ENCODE data around the gene TYMS. TPM values are rescaled to one million over a fixed set of nuclear protein-coding genes. Genes with fewer than 3 reads are reported as not detected.
A peak's percentile ranks its signal among the peaks of the same experiment; 100 is the strongest.

TYMS gene
- total and polyA plus RNA-seq, 2 donors from 2014 or later = 6.0 to 10.2 TPM

DNA sequence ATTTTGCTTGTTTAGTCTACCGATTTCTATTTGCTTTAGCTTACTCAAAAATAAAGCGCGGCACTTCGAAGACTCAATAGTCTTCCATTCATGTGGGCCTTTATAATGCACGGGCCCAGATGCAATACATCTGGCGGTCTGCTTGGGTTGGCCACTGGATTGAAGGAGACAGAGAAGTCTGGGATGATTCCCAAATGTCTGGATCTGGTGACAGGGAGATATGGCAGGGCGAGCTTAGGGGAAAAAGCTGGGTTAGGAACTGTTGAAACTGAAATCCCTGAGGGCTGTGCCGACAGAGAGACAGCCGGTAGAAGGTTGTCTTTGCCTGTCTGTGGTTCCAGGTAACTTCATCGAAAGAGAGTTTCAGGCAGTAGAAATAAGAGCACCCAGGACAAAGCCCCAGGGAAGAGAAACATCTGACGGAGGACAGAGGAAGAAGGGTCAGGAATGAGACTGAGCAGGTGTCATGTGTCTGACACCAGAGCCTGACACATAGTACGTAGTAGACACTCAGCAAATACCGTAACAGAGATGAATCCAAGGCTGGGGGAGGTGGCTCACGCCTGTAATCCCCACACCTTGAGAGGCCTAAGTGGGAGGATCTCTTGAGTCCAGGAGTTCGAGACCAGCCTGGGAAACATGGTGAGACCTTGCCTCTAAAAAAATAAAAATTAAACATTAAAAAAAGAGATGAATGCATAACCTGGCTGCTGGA lies 47.1 kb upstream of the TYMS start:
- DNase-seq = peak in 1 of 5 donors; percentile 70
- H3K27me3 ChIP-seq (ENCODE audit: control insufficient read depth, insufficient read depth, low read length) = no peaks in the 10 kb centered on the region
- H3K36me3 ChIP-seq (ENCODE audit: control insufficient read depth in 2 of 3, insufficient read depth in 3 of 3, low read length in 3 of 3) = no peaks in the 10 kb centered on the region
- TF ChIP-seq, protein P1, sequence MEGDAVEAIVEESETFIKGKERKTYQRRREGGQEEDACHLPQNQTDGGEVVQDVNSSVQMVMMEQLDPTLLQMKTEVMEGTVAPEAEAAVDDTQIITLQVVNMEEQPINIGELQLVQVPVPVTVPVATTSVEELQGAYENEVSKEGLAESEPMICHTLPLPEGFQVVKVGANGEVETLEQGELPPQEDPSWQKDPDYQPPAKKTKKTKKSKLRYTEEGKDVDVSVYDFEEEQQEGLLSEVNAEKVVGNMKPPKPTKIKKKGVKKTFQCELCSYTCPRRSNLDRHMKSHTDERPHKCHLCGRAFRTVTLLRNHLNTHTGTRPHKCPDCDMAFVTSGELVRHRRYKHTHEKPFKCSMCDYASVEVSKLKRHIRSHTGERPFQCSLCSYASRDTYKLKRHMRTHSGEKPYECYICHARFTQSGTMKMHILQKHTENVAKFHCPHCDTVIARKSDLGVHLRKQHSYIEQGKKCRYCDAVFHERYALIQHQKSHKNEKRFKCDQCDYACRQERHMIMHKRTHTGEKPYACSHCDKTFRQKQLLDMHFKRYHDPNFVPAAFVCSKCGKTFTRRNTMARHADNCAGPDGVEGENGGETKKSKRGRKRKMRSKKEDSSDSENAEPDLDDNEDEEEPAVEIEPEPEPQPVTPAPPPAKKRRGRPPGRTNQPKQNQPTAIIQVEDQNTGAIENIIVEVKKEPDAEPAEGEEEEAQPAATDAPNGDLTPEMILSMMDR (IDR thresholded peaks at IDR 0.05; ENCODE audit: borderline replicate concordance, extremely low read depth, insufficient read depth) = no peak
- FAIRE-seq = no peak
- H3K9me3 ChIP-seq (ENCODE audit: control insufficient read depth in 2 of 3, insufficient read depth in 1 of 3, low read length in 3 of 3) = no peaks in the 10 kb centered on the region
- intact Hi-C loops (cut with DNase I) = no loop called here
- no peaks in the 10 kb centered on the region for H3K4me1 ChIP-seq (ENCODE audit: control insufficient read depth in 2 of 3, insufficient read depth in 2 of 3, low read depth in 1 of 3, low read length in 3 of 3)
- no peak overlapping the region for H3K4me3 ChIP-seq (ENCODE audit: low read length in 3 of 3)
- no peak overlapping the region for H3K9ac ChIP-seq (ENCODE audit: low read length in 3 of 3)
- H3K27ac ChIP-seq (ENCODE audit: low read depth in 2 of 2, low read length in 2 of 2) = no peak overlapping the region

DNA sequence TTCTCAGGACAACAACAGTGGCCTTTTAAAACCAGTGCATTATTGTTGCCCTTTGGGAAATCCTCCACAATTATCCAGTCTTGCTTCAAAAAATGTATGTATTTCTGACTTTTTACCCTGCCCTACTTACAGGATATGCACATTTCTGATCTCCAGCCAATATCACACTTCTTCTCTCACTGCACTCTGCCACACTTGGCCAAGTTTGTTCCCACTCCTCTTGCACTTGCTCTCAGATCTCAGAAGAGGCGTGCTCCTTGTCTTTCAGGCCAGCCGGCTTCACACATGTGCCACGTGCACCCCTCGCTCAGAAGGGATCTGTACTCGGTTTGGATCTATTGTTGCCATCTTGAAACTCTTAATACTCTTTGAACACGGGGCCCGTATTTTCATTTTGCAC lies 45.3 kb upstream of the TYMS start:
- no peak for FAIRE-seq
- DNase-seq = no peak
- no peaks in the 10 kb centered on the region for H3K4me1 ChIP-seq (ENCODE audit: control insufficient read depth in 2 of 3, insufficient read depth in 2 of 3, low read depth in 1 of 3, low read length in 3 of 3)
- no peaks in the 10 kb centered on the region for H3K27me3 ChIP-seq (ENCODE audit: control insufficient read depth, insufficient read depth, low read length)
- H3K9ac ChIP-seq (ENCODE audit: low read length in 3 of 3) = no peak overlapping the region
- no peaks in the 10 kb centered on the region for H3K36me3 ChIP-seq (ENCODE audit: control insufficient read depth in 2 of 3, insufficient read depth in 3 of 3, low read length in 3 of 3)
- H3K9me3 ChIP-seq (ENCODE audit: control insufficient read depth in 2 of 3, insufficient read depth in 1 of 3, low read length in 3 of 3) = no peaks in the 10 kb centered on the region
- no peak overlapping the region for H3K27ac ChIP-seq (ENCODE audit: low read depth in 2 of 2, low read length in 2 of 2)
- intact Hi-C loops (cut with DNase I) = no loop called here
- TF ChIP-seq, protein P1 (IDR thresholded peaks at IDR 0.05; ENCODE audit: borderline replicate concordance, extremely low read depth, insufficient read depth) = no peak
- no peak overlapping the region for H3K4me3 ChIP-seq (ENCODE audit: low read length in 3 of 3)

DNA sequence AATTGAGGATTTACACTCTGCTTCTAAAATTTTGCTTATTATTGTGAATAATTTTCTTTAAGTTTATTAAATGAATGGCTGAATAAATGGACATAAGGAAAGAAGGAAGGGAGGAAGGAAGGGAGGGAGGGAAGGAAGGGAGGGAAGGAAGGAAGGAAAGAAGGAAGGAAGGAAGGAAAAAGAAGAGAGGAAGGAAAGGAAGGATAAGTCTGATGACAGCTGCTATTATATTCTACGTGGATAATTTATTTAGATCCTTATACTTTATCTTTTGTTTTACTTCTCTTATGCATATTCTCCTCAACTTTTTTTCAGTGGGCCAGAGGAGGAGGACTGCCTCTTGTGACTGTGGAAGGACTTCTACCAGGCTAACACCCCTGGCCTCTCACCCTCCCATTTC lies 43.3 kb upstream of the TYMS start:
- Histone ChIP-seq H3K27me3 (ENCODE audit: control insufficient read depth, insufficient read depth, low read length) (no peaks in the 10 kb centered on the region), H3K27ac (ENCODE audit: low read depth in 2 of 2, low read length in 2 of 2) (no peak overlapping the region), H3K36me3 (ENCODE audit: control insufficient read depth in 2 of 3, insufficient read depth in 3 of 3, low read length in 3 of 3) (no peaks in the 10 kb centered on the region), H3K9me3 (ENCODE audit: control insufficient read depth in 2 of 3, insufficient read depth in 1 of 3, low read length in 3 of 3) (no peaks in the 10 kb centered on the region), H3K4me1 (ENCODE audit: control insufficient read depth in 2 of 3, insufficient read depth in 2 of 3, low read depth in 1 of 3, low read length in 3 of 3) (no peaks in the 10 kb centered on the region), H3K4me3 (ENCODE audit: low read length in 3 of 3) (no peak overlapping the region), H3K9ac (ENCODE audit: low read length in 3 of 3) (no peak overlapping the region)
- FAIRE-seq (no peak), DNase-seq (no peak)
- intact Hi-C loops (cut with DNase I) = no loop called here
- TF ChIP-seq, protein P1 (IDR thresholded peaks at IDR 0.05; ENCODE audit: borderline replicate concordance, extremely low read depth, insufficient read depth) = no peak

Data from kidney (tissue), 14 donors.